WTC11 (cell line): ENCODE data around the gene ZNF776. TPM values are rescaled to one million over a fixed set of nuclear protein-coding genes. Genes with fewer than 3 reads are reported as not detected.

Experiments
- ATAC-seq: fragments of 200-7000 bp; cut with Tn5 transposase; 2 replicates; pipeline ENCODE4 v1.10.0; 2021; ENCODE audit warnings: mild to moderate bottlenecking, moderate library complexity
- CTCF ChIA-PET: fragments of 300-600 bp; sonication (Branson Sonifier 250); formaldehyde crosslinking; loops from one replicate; lab custom pipeline; 2021; ENCODE audit warnings: antibody characterized with exemption; lab: Charles Lee
- POLR2A ChIA-PET: fragments of 350-600 bp; sonication (Branson Sonifier 250); formaldehyde crosslinking; loops from one replicate; lab custom pipeline; 2021; ENCODE audit warnings: antibody characterized with exemption; lab: Charles Lee
- DNase-seq: peaks from one replicate; pipeline ENCODE4 v3.0.0; 2021; ENCODE audit warnings: low spot score
- H3K27ac Mint-ChIP-seq: 2 replicates; pipeline ENCODE4 v1.8.0; 2021; ENCODE audit warnings: mixed read lengths
- H3K27me3 Mint-ChIP-seq: 2 replicates; pipeline ENCODE4 v1.8.0; 2021; ENCODE audit warnings: low read depth, mild to moderate bottlenecking, moderate library complexity, mixed read lengths
- H3K36me3 Mint-ChIP-seq: 2 replicates; pipeline ENCODE4 v1.8.0; 2021; ENCODE audit warnings: mixed read lengths
- H3K4me1 Mint-ChIP-seq: 2 replicates; pipeline ENCODE4 v1.8.0; 2022; ENCODE audit warnings: mixed read lengths
- H3K4me3 Mint-ChIP-seq: 2 replicates; pipeline ENCODE4 v1.8.0; 2021; ENCODE audit warnings: mild to moderate bottlenecking, moderate library complexity, mixed read lengths
- H3K9me3 Mint-ChIP-seq: 2 replicates; pipeline ENCODE4 v1.8.0; 2021; ENCODE audit warnings: mixed read lengths
- ARID4B ChIP-seq: sonication (generic); formaldehyde crosslinking; IDR thresholded peaks from 2 replicates; pipeline ENCODE4 v1.8.0; 2023; ENCODE audit warnings: missing genetic modification reagents, mild to moderate bottlenecking, borderline replicate concordance
- ATF2 ChIP-seq: sonication (generic); formaldehyde crosslinking; IDR thresholded peaks from 2 replicates; pipeline ENCODE4 v1.8.1; 2022; ENCODE audit warnings: low read depth, missing genetic modification reagents, borderline replicate concordance
- ATF3 ChIP-seq: sonication (generic); formaldehyde crosslinking; conservative IDR thresholded peaks from 2 replicates; pipeline ENCODE4 v1.8.1; 2022; ENCODE audit warnings: mild to moderate bottlenecking, missing genetic modification reagents
- ATF6 ChIP-seq: sonication (generic); formaldehyde crosslinking; IDR thresholded peaks from 2 replicates; pipeline ENCODE4 v1.8.1; 2023; ENCODE audit warnings: mild to moderate bottlenecking, missing genetic modification reagents
- CREB1 ChIP-seq: sonication (generic); formaldehyde crosslinking; IDR thresholded peaks from 2 replicates; pipeline ENCODE4 v1.8.0; 2023; ENCODE audit warnings: mild to moderate bottlenecking, missing genetic modification reagents
- E2F5 ChIP-seq: sonication (generic); formaldehyde crosslinking; IDR thresholded peaks from 2 replicates; pipeline ENCODE4 v1.8.1; 2022; ENCODE audit warnings: mild to moderate bottlenecking, moderate library complexity, missing genetic modification reagents
- ELF4 ChIP-seq: sonication (generic); formaldehyde crosslinking; IDR thresholded peaks from 2 replicates; pipeline ENCODE4 v1.8.1; 2022; ENCODE audit warnings: low read depth, mild to moderate bottlenecking, moderate library complexity, missing genetic modification reagents
- ERG ChIP-seq: fragments of 250-450 bp; sonication (Bioruptor Pico); IDR thresholded peaks from 2 replicates; pipeline ENCODE4 v1.8.0; 2021; ENCODE audit warnings: mild to moderate bottlenecking
- ESRRA ChIP-seq: sonication (generic); formaldehyde crosslinking; IDR thresholded peaks from 2 replicates; pipeline ENCODE4 v1.8.1; 2022; ENCODE audit warnings: mild to moderate bottlenecking, missing genetic modification reagents, borderline replicate concordance
- ETV6 ChIP-seq: sonication (generic); formaldehyde crosslinking; IDR thresholded peaks from 2 replicates; pipeline ENCODE4 v1.8.1; 2022; ENCODE audit warnings: mild to moderate bottlenecking, missing genetic modification reagents
- FOXJ3 ChIP-seq: sonication (generic); formaldehyde crosslinking; IDR thresholded peaks from 2 replicates; pipeline ENCODE4 v1.9.0; 2021; ENCODE audit warnings: missing genetic modification reagents, mild to moderate bottlenecking, borderline replicate concordance
- FOXK1 ChIP-seq: sonication (generic); formaldehyde crosslinking; IDR thresholded peaks from 2 replicates; pipeline ENCODE4 v1.8.0; 2022; ENCODE audit warnings: mild to moderate bottlenecking, moderate library complexity, missing genetic modification reagents
- KAT7 ChIP-seq: sonication (generic); formaldehyde crosslinking; IDR thresholded peaks from 2 replicates; pipeline ENCODE4 v1.8.1; 2023; ENCODE audit warnings: missing genetic modification reagents, mild to moderate bottlenecking, borderline replicate concordance
- MAX ChIP-seq: sonication (generic); formaldehyde crosslinking; IDR thresholded peaks from 2 replicates; pipeline ENCODE4 v1.8.0; 2022; ENCODE audit warnings: mild to moderate bottlenecking, missing genetic modification reagents
- PREB ChIP-seq: sonication (generic); formaldehyde crosslinking; IDR thresholded peaks from 2 replicates; pipeline ENCODE4 v1.8.1; 2022; ENCODE audit warnings: mild to moderate bottlenecking, missing genetic modification reagents, moderate library complexity, borderline replicate concordance
- TCF7 ChIP-seq: sonication (generic); formaldehyde crosslinking; IDR thresholded peaks from 2 replicates; pipeline ENCODE4 v1.8.0; 2022; ENCODE audit warnings: mild to moderate bottlenecking, low read depth, missing genetic modification reagents, moderate library complexity
- ZNF281 ChIP-seq: sonication (generic); formaldehyde crosslinking; IDR thresholded peaks from 2 replicates; pipeline ENCODE4 v1.8.0; 2023; ENCODE audit warnings: mild to moderate bottlenecking, missing genetic modification reagents
- total RNA-seq: library from RNA; stranded (reverse); gene quantifications from 3 replicates; pipeline ENCODE4 v1.2.3, GENCODE V29; 2021

The ZNF776 gene
- total RNA-seq, 1 experiment from 2014 or later: 14.3 TPM

- TF ChIP-seq ATF3 (CRISPR knock-in tag) (no peak), ARID4B (CRISPR knock-in tag) (no peak), ERG (no peak), TCF7 (no peak), FOXK1 (CRISPR knock-in tag) (no peak), E2F5 (CRISPR knock-in tag) (no peak), CREB1 (CRISPR knock-in tag) (no peak), MAX (no peak), PREB (CRISPR knock-in tag) (no peak), ETV6 (CRISPR knock-in tag) (no peak)
These were observed 40.3 kb downstream of the ZNF776 start (continued) for GRCh38 chr19:57786906-57787305.

- H3K27ac Mint-ChIP-seq: no peak overlapping the region
- ChIA-PET CTCF (no interaction called here), POLR2A (interaction anchor here (1.9 kb wide), 1 partner anchor 19 kb away, joined by 4 read pairs; the partner anchor contains the start of gene ZNF586)
- no peak overlapping the region for H3K4me3 Mint-ChIP-seq
- no peaks in the 10 kb centered on the region for H3K9me3 Mint-ChIP-seq
- ATAC-seq (no peak), DNase-seq (no peak)
- peaks cover 27% of the 10 kb centered on the region for H3K36me3 Mint-ChIP-seq
- H3K27me3 Mint-ChIP-seq: no peaks in the 10 kb centered on the region
- H3K4me1 Mint-ChIP-seq: peaks cover 12% of the 10 kb centered on the region
- TF ChIP-seq ESRRA (CRISPR knock-in tag) (no peak), FOXJ3 (CRISPR knock-in tag) (no peak), ELF4 (no peak), ATF6 (CRISPR knock-in tag) (no peak), ZNF281 (CRISPR knock-in tag) (no peak), ATF2 (CRISPR knock-in tag) (no peak), KAT7 (CRISPR knock-in tag) (no peak)
These were observed 41.6 kb downstream of the ZNF776 start for GRCh38 chr19:57788114-57788692.
